Measurements from ENCODE around the gene DMXL1. TPM values are rescaled to one million over a fixed set of nuclear protein-coding genes. Genes with fewer than 3 reads are reported as not detected.
A peak's percentile ranks its signal among the peaks of the same experiment; 100 is the strongest.

DMXL1 gene
- total RNA-seq, 1 donor from 2014 or later: 48.3 TPM

- no peak for DNase-seq (ENCODE audit: low spot score, unreplicated experiment)
- H3K9me3 Mint-ChIP-seq (ENCODE audit: low read depth): peaks cover 20% of the 10 kb centered on the region
- no peaks in the 10 kb centered on the region for H3K27me3 Mint-ChIP-seq
- no peak overlapping the region for H3K4me3 Mint-ChIP-seq (ENCODE audit: low read depth)
- peaks cover 3% of the 10 kb centered on the region for H3K4me1 Mint-ChIP-seq (ENCODE audit: low read depth)
- no peak overlapping the region for H3K27ac Mint-ChIP-seq
- no peak for TF ChIP-seq CTCF (IDR thresholded peaks at IDR 0.05; ENCODE audit: unreplicated experiment)
- H3K36me3 Mint-ChIP-seq (ENCODE audit: insufficient read depth): peaks cover 66% of the 10 kb centered on the region
Measured at GRCh38 chr5:119200795-119201194, 129.9 kb downstream of the DMXL1 start.

GRCh38 chr5:119207105-119207504 lies 136.2 kb downstream of the DMXL1 start:
- no peak for TF ChIP-seq CTCF (IDR thresholded peaks at IDR 0.05; ENCODE audit: unreplicated experiment)
- Mint-ChIP-seq H3K27me3 (no peaks in the 10 kb centered on the region), H3K36me3 (ENCODE audit: insufficient read depth) (peaks cover 21% of the 10 kb centered on the region), H3K9me3 (ENCODE audit: low read depth) (peaks cover under 1% of the 10 kb centered on the region), H3K4me3 (ENCODE audit: low read depth) (no peak overlapping the region), H3K27ac (no peak overlapping the region), H3K4me1 (ENCODE audit: low read depth) (no peaks in the 10 kb centered on the region)
- DNase-seq (ENCODE audit: low spot score, unreplicated experiment): no peak

GRCh38 chr5:119212026-119212425 lies 141.1 kb downstream of the DMXL1 start:
- Mint-ChIP-seq H3K4me1 (ENCODE audit: low read depth) (peaks cover 3% of the 10 kb centered on the region), H3K36me3 (ENCODE audit: insufficient read depth) (peaks cover 12% of the 10 kb centered on the region), H3K27ac (peak overlapping the region; percentile 33), H3K9me3 (ENCODE audit: low read depth) (peaks cover 3% of the 10 kb centered on the region), H3K4me3 (ENCODE audit: low read depth) (no peak overlapping the region), H3K27me3 (no peaks in the 10 kb centered on the region)
- no peak for TF ChIP-seq CTCF (IDR thresholded peaks at IDR 0.05; ENCODE audit: unreplicated experiment)
- DNase-seq (ENCODE audit: low spot score, unreplicated experiment): no peak

- Mint-ChIP-seq H3K4me3 (ENCODE audit: low read depth) (no peak overlapping the region), H3K36me3 (ENCODE audit: insufficient read depth) (peaks cover 12% of the 10 kb centered on the region), H3K4me1 (ENCODE audit: low read depth) (peaks cover 3% of the 10 kb centered on the region), H3K27me3 (no peaks in the 10 kb centered on the region), H3K27ac (no peak overlapping the region), H3K9me3 (ENCODE audit: low read depth) (peaks cover 3% of the 10 kb centered on the region)
- TF ChIP-seq CTCF (IDR thresholded peaks at IDR 0.05; ENCODE audit: unreplicated experiment): no peak
- DNase-seq (ENCODE audit: low spot score, unreplicated experiment): no peak
Measured at GRCh38 chr5:119212676-119213075, 141.8 kb downstream of the DMXL1 start.

- H3K36me3 Mint-ChIP-seq (ENCODE audit: insufficient read depth): peaks cover 13% of the 10 kb centered on the region
- peaks cover 3% of the 10 kb centered on the region for H3K9me3 Mint-ChIP-seq (ENCODE audit: low read depth)
- no peak for TF ChIP-seq CTCF (IDR thresholded peaks at IDR 0.05; ENCODE audit: unreplicated experiment)
- no peak overlapping the region for H3K27ac Mint-ChIP-seq
- no peak overlapping the region for H3K4me3 Mint-ChIP-seq (ENCODE audit: low read depth)
- H3K27me3 Mint-ChIP-seq: no peaks in the 10 kb centered on the region
- H3K4me1 Mint-ChIP-seq (ENCODE audit: low read depth): peaks cover 11% of the 10 kb centered on the region
- DNase-seq (ENCODE audit: low spot score, unreplicated experiment): no peak
Measured at GRCh38 chr5:119217183-119217582, 146.3 kb downstream of the DMXL1 start.
